Measurements from ENCODE around the gene KCTD16. TPM values are rescaled to one million over a fixed set of nuclear protein-coding genes. Genes with fewer than 3 reads are reported as not detected.

Gene KCTD16
- total and polyA plus RNA-seq, 2 donors (not counting 1 experiment from before 2014, with no cell fraction given), result not detected

- DNase-seq (no peak), ATAC-seq (ENCODE audit: low read depth) (no peak)
- Histone ChIP-seq H3K9me3 (ENCODE audit: control extremely low read depth in 1 of 3, control insufficient read depth in 2 of 3, insufficient read depth in 1 of 3, low read length in 2 of 3) (no peaks in the 10 kb centered on the region), H3K4me1 (ENCODE audit: control insufficient read depth in 2 of 2, insufficient read depth in 2 of 2, low read length in 2 of 2) (no peaks in the 10 kb centered on the region), H3K27ac (ENCODE audit: low read length in 2 of 2) (no peak overlapping the region), H3K36me3 (replicated peaks in 1 of 2; ENCODE audit: control extremely low read depth in 1 of 2, control insufficient read depth in 1 of 2, extremely low read depth in 1 of 2, insufficient read depth in 2 of 2, low read length in 1 of 2) (no peaks in the 10 kb centered on the region), H3K9ac (ENCODE audit: low read length) (no peak overlapping the region), H4K20me1 (ENCODE audit: control insufficient read depth, insufficient read depth, low read length, poor library complexity, severe bottlenecking) (no peaks in the 10 kb centered on the region), H3K4me3 (ENCODE audit: control extremely low read depth in 1 of 5, extremely low read depth in 1 of 5, insufficient read depth in 1 of 5, low read depth in 2 of 5, low read length in 4 of 5) (no peak overlapping the region), H3K4me2 (replicated peaks; ENCODE audit: low read depth, low read length, poor library complexity, severe bottlenecking) (no peak overlapping the region), H3K79me2 (ENCODE audit: control insufficient read depth, insufficient read depth, low read length) (no peaks in the 10 kb centered on the region), H2AFZ (ENCODE audit: insufficient read depth, low read depth, low read length, poor library complexity, severe bottlenecking) (no peak overlapping the region), H3K27me3 (replicated peaks in 1 of 4; ENCODE audit: control extremely low read depth in 1 of 4, control insufficient read depth in 3 of 4, insufficient read depth in 4 of 4, low read length in 3 of 4) (peaks cover 0 to 26% (median 17%) of the 10 kb centered on the region in 4 experiments)
- whole genome bisulfite sequencing (ENCODE audit: insufficient coverage), result 87% methylated on average over 3 of the region's 5 CpGs
- H3K27ac Mint-ChIP-seq, result no peak overlapping the region
- TF ChIP-seq CTCF (IDR thresholded peaks at IDR 0.05) (no peak), EZH2 (IDR thresholded peaks at IDR 0.05; ENCODE audit: borderline replicate concordance, insufficient read depth, low read depth, low read length, poor library complexity, severe bottlenecking) (no peak)
- CTCF ChIA-PET, result interaction anchor here (0.9 to 1.2 kb wide), 2 partner anchors 1628 to 1929 kb away, joined by 3 read pairs; no protein-coding TSS in a partner anchor
- no peaks in the 10 kb centered on the region for H3K4me1 Mint-ChIP-seq
- no peak overlapping the region for H3K4me3 Mint-ChIP-seq
- POLR2A ChIA-PET, result no interaction called here
- H3K9me3 Mint-ChIP-seq (ENCODE audit: insufficient read depth), result no peaks in the 10 kb centered on the region
- peaks cover 61% of the 10 kb centered on the region for H3K27me3 Mint-ChIP-seq
- intact Hi-C loops (cut with micrococcal nuclease), result no loop called here
Observed at GRCh38 chr5:144201588-144201987, 30.9 kb downstream of the KCTD16 start.

GRCh38 chr5:144202072-144202471 is 31.4 kb downstream of the KCTD16 start:
- no peak overlapping the region for H3K4me3 Mint-ChIP-seq
- DNase-seq (no peak), ATAC-seq (ENCODE audit: low read depth) (no peak)
- H3K9ac ChIP-seq (ENCODE audit: low read length), result no peak overlapping the region
- H3K4me1 Mint-ChIP-seq, result no peaks in the 10 kb centered on the region
- H3K36me3 ChIP-seq (replicated peaks in 1 of 2; ENCODE audit: control extremely low read depth in 1 of 2, control insufficient read depth in 1 of 2, extremely low read depth in 1 of 2, insufficient read depth in 2 of 2, low read length in 1 of 2), result no peaks in the 10 kb centered on the region
- H3K27ac ChIP-seq (ENCODE audit: low read length in 2 of 2), result no peak overlapping the region
- no peak for TF ChIP-seq EZH2 (IDR thresholded peaks at IDR 0.05; ENCODE audit: borderline replicate concordance, insufficient read depth, low read depth, low read length, poor library complexity, severe bottlenecking)
- intact Hi-C loops (cut with micrococcal nuclease), result no loop called here
- POLR2A ChIA-PET, result no interaction called here
- no peaks in the 10 kb centered on the region for H3K9me3 Mint-ChIP-seq (ENCODE audit: insufficient read depth)
- H3K27me3 Mint-ChIP-seq, result peaks cover 66% of the 10 kb centered on the region
- CTCF ChIA-PET, result interaction anchor here (0.9 to 1.2 kb wide), 2 partner anchors 1627 to 1929 kb away, joined by 3 read pairs; no protein-coding TSS in a partner anchor
- no peak overlapping the region for H3K4me2 ChIP-seq (replicated peaks; ENCODE audit: low read depth, low read length, poor library complexity, severe bottlenecking)
- 98% methylated on average over 5 of the region's 10 CpGs for WGBS (ENCODE audit: insufficient coverage)
- H4K20me1 ChIP-seq (ENCODE audit: control insufficient read depth, insufficient read depth, low read length, poor library complexity, severe bottlenecking), result no peaks in the 10 kb centered on the region
- H2AFZ ChIP-seq (ENCODE audit: insufficient read depth, low read depth, low read length, poor library complexity, severe bottlenecking), result no peak overlapping the region
- no peaks in the 10 kb centered on the region for H3K9me3 ChIP-seq (ENCODE audit: control extremely low read depth in 1 of 3, control insufficient read depth in 2 of 3, insufficient read depth in 1 of 3, low read length in 2 of 3)
- H3K79me2 ChIP-seq (ENCODE audit: control insufficient read depth, insufficient read depth, low read length), result no peaks in the 10 kb centered on the region
- peaks cover 0 to 27% (median 17%) of the 10 kb centered on the region in 4 experiments for H3K27me3 ChIP-seq (replicated peaks in 1 of 4; ENCODE audit: control extremely low read depth in 1 of 4, control insufficient read depth in 3 of 4, insufficient read depth in 4 of 4, low read length in 3 of 4)
- H3K4me1 ChIP-seq (ENCODE audit: control insufficient read depth in 2 of 2, insufficient read depth in 2 of 2, low read length in 2 of 2), result no peaks in the 10 kb centered on the region
- no peak overlapping the region for H3K27ac Mint-ChIP-seq
- H3K4me3 ChIP-seq (ENCODE audit: control extremely low read depth in 1 of 5, extremely low read depth in 1 of 5, insufficient read depth in 1 of 5, low read depth in 2 of 5, low read length in 4 of 5), result no peak overlapping the region
